GM21515 (cell line): ENCODE data around the gene SPACA7.

ENCODE experiments used
- ATAC-seq: cut with Tn5 transposase; IDR thresholded peaks from one replicate; pipeline ENCODE4 v1.9.1; 2021; ENCODE audit not compliant: unreplicated experiment

SPACA7 gene

GRCh38 chr13:112446867-112447266, 70.7 kb downstream of the SPACA7 start:
- no peak for ATAC-seq

- no peak for ATAC-seq
Observed at GRCh38 chr13:112447306-112447705, 71.2 kb downstream of the SPACA7 start.

GRCh38 chr13:112447761-112448603, 71.8 kb downstream of the SPACA7 start:
- ATAC-seq: no peak

- ATAC-seq: no peak
Observed at GRCh38 chr13:112448621-112449544, 72.7 kb downstream of the SPACA7 start.

GRCh38 chr13:112449545-112449930, 73.4 kb downstream of the SPACA7 start:
- no peak for ATAC-seq

GRCh38 chr13:112450118-112450903, 74.2 kb downstream of the SPACA7 start:
- no peak for ATAC-seq

GRCh38 chr13:112450904-112451240, 74.7 kb downstream of the SPACA7 start:
- no peak for ATAC-seq

- no peak for ATAC-seq
Observed at GRCh38 chr13:112451512-112452379, 75.6 kb downstream of the SPACA7 start.

GRCh38 chr13:112452380-112453206, 76.4 kb downstream of the SPACA7 start:
- no peak for ATAC-seq

- ATAC-seq: no peak
Observed at GRCh38 chr13:112453207-112453829, 77.2 kb downstream of the SPACA7 start.

GRCh38 chr13:112453874-112454647, 77.9 kb downstream of the SPACA7 start:
- no peak for ATAC-seq

- ATAC-seq: no peak
Observed at GRCh38 chr13:112454648-112455334, 78.6 kb downstream of the SPACA7 start.

- no peak for ATAC-seq
Observed at GRCh38 chr13:112455476-112456059, 79.4 kb downstream of the SPACA7 start.

GRCh38 chr13:112456138-112457056, 80.2 kb downstream of the SPACA7 start:
- no peak for ATAC-seq

- no peak for ATAC-seq
Observed at GRCh38 chr13:112457081-112457480, 80.9 kb downstream of the SPACA7 start.

- ATAC-seq: no peak
Observed at GRCh38 chr13:112457485-112457884, 81.3 kb downstream of the SPACA7 start.
